B cell (primary cell): ENCODE data around the gene SOCS2. TPM values are rescaled to one million over a fixed set of nuclear protein-coding genes. Genes with fewer than 3 reads are reported as not detected.

Experiments used
- ATAC-seq: fragments of 200-7000 bp; cut with Tn5 transposase; one replicate; pipeline ENCODE4 v1.10.0; 2021; ENCODE audit warnings: low read depth, mild to moderate bottlenecking, moderate number of reproducible peaks, moderate library complexity
- CTCF ChIA-PET: fragments of 350-600 bp; sonication (Branson Sonifier 250); formaldehyde crosslinking; loops from one replicate; lab custom pipeline; 2021; ENCODE audit warnings: antibody characterized with exemption, inconsistent platforms; lab: Charles Lee
- POLR2A ChIA-PET: fragments of 350-600 bp; sonication (Branson Sonifier 250); formaldehyde crosslinking; loops from one replicate; lab custom pipeline; 2021; ENCODE audit warnings: antibody characterized with exemption; lab: Charles Lee
- DNase-seq: peaks from one replicate; pipeline ENCODE4 v3.0.0; 2013
- H2AFZ ChIP-seq: 2 replicates; pipeline ENCODE4 v1.6.1; 2012; ENCODE audit warnings: mild to moderate bottlenecking, low read depth, low read length; ENCODE audit not compliant: insufficient read depth, poor library complexity, severe bottlenecking
- H3K27ac ChIP-seq, 2 donors: 1 replicate in 1 of 2; 2 replicates in 1 of 2; pipeline ENCODE4 v1.5.1; 2012 to 2013; ENCODE audit warnings: low read length in 2 of 2, mild to moderate bottlenecking in 2 of 2, moderate library complexity in 1 of 2
- H3K27me3 ChIP-seq, 4 experiments: fragments of 200-600 bp in 1 of 4; sonication (generic) in 1 of 4; replicated peaks in 1 of 4; 1 replicate in 2 of 4; 2 replicates in 2 of 4; pipeline versions ENCODE4 v1.6.1 to v1.7.0; 2013 to 2016; ENCODE audit warnings: low read length in 3 of 4, mild to moderate bottlenecking in 2 of 4, mixed read lengths in 1 of 4, moderate library complexity in 1 of 4; ENCODE audit not compliant: insufficient read depth in 4 of 4, control insufficient read depth in 3 of 4; ENCODE audit errors: control extremely low read depth in 1 of 4
- H3K36me3 ChIP-seq, 2 experiments: replicated peaks in 1 of 2; 1 replicate in 1 of 2; 2 replicates in 1 of 2; pipeline versions ENCODE4 v1.6.1 to v1.7.1; 2013; ENCODE audit warnings: low read length in 1 of 2; ENCODE audit not compliant: insufficient read depth in 2 of 2, control insufficient read depth in 1 of 2; ENCODE audit errors: control extremely low read depth in 1 of 2, extremely low read depth in 1 of 2
- H3K4me1 ChIP-seq, 2 donors: fragments of 200-600 bp in 1 of 2; sonication (generic) in 1 of 2; 1 replicate in 1 of 2; 2 replicates in 1 of 2; pipeline versions ENCODE4 v1.5.1 to v1.6.1; 2013 to 2017; ENCODE audit warnings: low read length in 2 of 2; ENCODE audit not compliant: control insufficient read depth in 2 of 2, insufficient read depth in 2 of 2
- H3K4me2 ChIP-seq: replicated peaks from 2 replicates; pipeline ENCODE3; 2012; ENCODE audit warnings: mild to moderate bottlenecking, low read depth, low read length; ENCODE audit not compliant: poor library complexity, severe bottlenecking
- H3K4me3 ChIP-seq, 5 experiments: fragments of 200-600 bp in 1 of 5; sonication (generic) in 1 of 5; 1 replicate in 3 of 5; 2 replicates in 2 of 5; pipeline versions ENCODE4 v1.5.1 to v1.7.0; 2011 to 2016; ENCODE audit warnings: low read length in 4 of 5, mild to moderate bottlenecking in 4 of 5, low read depth in 2 of 5, control low read depth in 1 of 5, moderate library complexity in 1 of 5; ENCODE audit not compliant: insufficient read depth in 1 of 5; ENCODE audit errors: control extremely low read depth in 1 of 5, extremely low read depth in 1 of 5
- H3K79me2 ChIP-seq: fragments of 200-600 bp; sonication (generic); one replicate; pipeline ENCODE4 v1.6.0; 2016; ENCODE audit warnings: low read length; ENCODE audit not compliant: control insufficient read depth, insufficient read depth
- H3K9ac ChIP-seq: fragments of 200-600 bp; sonication (generic); 2 replicates; pipeline ENCODE4 v1.6.1; 2017; ENCODE audit warnings: mild to moderate bottlenecking, low read length, moderate library complexity
- H3K9me3 ChIP-seq, 3 donors: one replicate each; pipeline versions ENCODE4 v1.6.1 to v1.7.1; 2013; ENCODE audit warnings: low read length in 2 of 3; ENCODE audit not compliant: control insufficient read depth in 2 of 3, insufficient read depth in 1 of 3; ENCODE audit errors: control extremely low read depth in 1 of 3
- H4K20me1 ChIP-seq: 2 replicates; pipeline ENCODE4 v1.6.0; 2012; ENCODE audit warnings: mild to moderate bottlenecking, low read length; ENCODE audit not compliant: insufficient read depth, control insufficient read depth, poor library complexity, severe bottlenecking
- H3K27ac Mint-ChIP-seq: one replicate; pipeline ENCODE4 v1.8.0; 2021; ENCODE audit warnings: mixed read lengths
- H3K27me3 Mint-ChIP-seq: one replicate; pipeline ENCODE4 v1.8.0; 2021; ENCODE audit warnings: mixed read lengths
- H3K4me1 Mint-ChIP-seq: one replicate; pipeline ENCODE4 v1.8.0; 2021; ENCODE audit warnings: mixed read lengths
- H3K4me3 Mint-ChIP-seq: one replicate; pipeline ENCODE4 v1.8.0; 2021; ENCODE audit warnings: mixed read lengths
- H3K9me3 Mint-ChIP-seq: one replicate; pipeline ENCODE4 v1.8.0; 2022; ENCODE audit warnings: mixed read lengths; ENCODE audit not compliant: insufficient read depth
- EZH2 ChIP-seq: IDR thresholded peaks from 2 replicates; pipeline ENCODE4 v1.6.1; 2012; ENCODE audit warnings: borderline replicate concordance, low read depth, mild to moderate bottlenecking, moderate library complexity, low read length; ENCODE audit not compliant: insufficient read depth, poor library complexity, severe bottlenecking
- WGBS: methylation state at CpG from one replicate; pipeline ENCODE4 v1.1.5; 2013; ENCODE audit warnings: missing lambda C conversion rate; ENCODE audit not compliant: insufficient coverage; 5-methylcytosine and 5-hydroxymethylcytosine counted together
- intact Hi-C: fragments of 100-400 bp; cut with micrococcal nuclease; formaldehyde crosslinking; loops from one replicate; pipeline ENCODE4 v1.10.0; 2022
- polyA plus RNA-seq: library from polyadenylated mRNA; depleted of rRNA; stranded (reverse); fragments of >200 nt; gene quantifications from 2 replicates; pipeline ENCODE4 v1.2.3, GENCODE V29; 2012
- total RNA-seq, 2 donors: library from RNA; stranded (reverse); fragments of 120-200 nt in 1 of 2; gene quantifications; 1 replicate in 1 of 2; 2 replicates in 1 of 2; pipeline versions ENCODE4 v1.2.3 to v1.2.4, GENCODE V29; 2013 to 2022
- TF ChIP-seq, protein P1 (sequence below): fragments of 200-600 bp; IDR thresholded peaks from one replicate; pipeline ENCODE4 v1.8.0; 2022; ENCODE audit warnings: antibody characterized with exemption, mild to moderate bottlenecking

SOCS2 gene
- total and polyA plus RNA-seq, 2 donors (not counting 1 experiment from before 2014, with no cell fraction given) = 1.3 to 1.6 TPM

DNA sequence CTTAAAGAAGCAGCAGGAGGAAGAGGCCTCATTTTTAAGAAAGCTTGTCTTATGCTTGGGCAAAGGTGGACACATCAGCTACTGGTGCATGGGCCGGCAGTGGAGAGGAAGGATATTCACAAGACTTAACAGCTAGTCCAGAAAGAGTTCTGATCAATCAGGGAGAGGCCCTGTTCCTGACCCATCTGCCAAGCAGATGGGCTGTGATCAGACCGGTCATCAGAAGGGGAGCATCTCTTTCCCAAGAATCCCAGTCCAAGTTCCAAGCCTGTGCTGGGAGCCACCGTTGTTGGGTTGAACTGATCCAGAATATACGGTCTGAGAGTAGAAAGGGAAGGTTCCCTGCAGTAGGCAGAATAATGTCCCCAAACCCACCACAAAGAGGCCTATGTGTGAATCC lies 32.7 kb upstream of the SOCS2 start:
- CTCF ChIA-PET = interaction anchor here (1.4 kb wide), 1 partner anchor 562 kb away, joined by 3 read pairs; no protein-coding TSS in a partner anchor
- H3K4me3 Mint-ChIP-seq = no peak overlapping the region
- H3K27ac ChIP-seq = no peak overlapping the region
- POLR2A ChIA-PET = no interaction called here
- no peaks in the 10 kb centered on the region for H3K36me3 ChIP-seq
- H3K9ac ChIP-seq = no peak overlapping the region
- H4K20me1 ChIP-seq = no peaks in the 10 kb centered on the region
- peaks cover 0 to 3% (median 0%) of the 10 kb centered on the region in 4 experiments for H3K27me3 ChIP-seq
- no peaks in the 10 kb centered on the region for H3K9me3 Mint-ChIP-seq
- DNase-seq = no peak
- 83% methylated on average over 1 of the region's 4 CpGs for WGBS
- peaks cover 9% of the 10 kb centered on the region for H3K27me3 Mint-ChIP-seq
- H3K4me1 ChIP-seq = peaks cover 20 to 23% of the 10 kb centered on the region in 2 donors
- H3K27ac Mint-ChIP-seq = no peak overlapping the region
- H2AFZ ChIP-seq = no peak overlapping the region
- ATAC-seq = no peak
- no peak overlapping the region for H3K4me3 ChIP-seq
- H3K9me3 ChIP-seq = no peaks in the 10 kb centered on the region
- no peak overlapping the region for H3K4me2 ChIP-seq
- TF ChIP-seq, protein P1, sequence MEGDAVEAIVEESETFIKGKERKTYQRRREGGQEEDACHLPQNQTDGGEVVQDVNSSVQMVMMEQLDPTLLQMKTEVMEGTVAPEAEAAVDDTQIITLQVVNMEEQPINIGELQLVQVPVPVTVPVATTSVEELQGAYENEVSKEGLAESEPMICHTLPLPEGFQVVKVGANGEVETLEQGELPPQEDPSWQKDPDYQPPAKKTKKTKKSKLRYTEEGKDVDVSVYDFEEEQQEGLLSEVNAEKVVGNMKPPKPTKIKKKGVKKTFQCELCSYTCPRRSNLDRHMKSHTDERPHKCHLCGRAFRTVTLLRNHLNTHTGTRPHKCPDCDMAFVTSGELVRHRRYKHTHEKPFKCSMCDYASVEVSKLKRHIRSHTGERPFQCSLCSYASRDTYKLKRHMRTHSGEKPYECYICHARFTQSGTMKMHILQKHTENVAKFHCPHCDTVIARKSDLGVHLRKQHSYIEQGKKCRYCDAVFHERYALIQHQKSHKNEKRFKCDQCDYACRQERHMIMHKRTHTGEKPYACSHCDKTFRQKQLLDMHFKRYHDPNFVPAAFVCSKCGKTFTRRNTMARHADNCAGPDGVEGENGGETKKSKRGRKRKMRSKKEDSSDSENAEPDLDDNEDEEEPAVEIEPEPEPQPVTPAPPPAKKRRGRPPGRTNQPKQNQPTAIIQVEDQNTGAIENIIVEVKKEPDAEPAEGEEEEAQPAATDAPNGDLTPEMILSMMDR = no peak
- no peak for TF ChIP-seq EZH2
- intact Hi-C loops = no loop called here
- no peaks in the 10 kb centered on the region for H3K79me2 ChIP-seq
- H3K4me1 Mint-ChIP-seq = peaks cover 24% of the 10 kb centered on the region

DNA sequence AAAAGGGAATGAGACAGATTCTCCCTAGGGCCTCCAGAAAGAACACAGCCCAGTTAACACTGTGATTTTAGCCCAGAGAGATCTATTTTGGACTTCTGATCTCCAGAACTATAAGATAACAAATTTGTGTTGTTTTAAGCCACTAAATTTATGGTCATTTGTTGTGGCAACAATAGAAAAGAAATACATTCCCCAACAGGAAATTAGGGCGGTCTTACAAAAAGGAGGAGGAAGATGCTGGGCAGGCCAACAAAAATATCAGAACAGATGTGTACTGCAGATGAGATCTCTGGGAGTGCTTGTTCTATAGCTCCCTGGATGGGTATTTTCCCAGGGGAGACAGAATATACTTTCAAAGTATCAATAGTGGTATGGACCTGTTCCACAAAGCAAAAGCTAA lies 32.0 kb upstream of the SOCS2 start:
- H3K9me3 ChIP-seq = no peaks in the 10 kb centered on the region
- no peak overlapping the region for H3K4me3 ChIP-seq
- DNase-seq = no peak
- no CpG with 5 or more reads among the region's 1 CpG for WGBS
- intact Hi-C loops = no loop called here
- H3K4me1 ChIP-seq = peaks cover 20 to 23% of the 10 kb centered on the region in 2 donors
- H2AFZ ChIP-seq = no peak overlapping the region
- no peak overlapping the region for H3K27ac Mint-ChIP-seq
- ChIA-PET CTCF (interaction anchor here (1.4 kb wide), 1 partner anchor 562 kb away, joined by 3 read pairs; no protein-coding TSS in a partner anchor), POLR2A (no interaction called here)
- ATAC-seq = no peak
- no peaks in the 10 kb centered on the region for H3K79me2 ChIP-seq
- no peak for TF ChIP-seq EZH2
- TF ChIP-seq, protein P1 = no peak
- H4K20me1 ChIP-seq = no peaks in the 10 kb centered on the region
- H3K4me1 Mint-ChIP-seq = peaks cover 22% of the 10 kb centered on the region
- no peak overlapping the region for H3K27ac ChIP-seq
- H3K9ac ChIP-seq = no peak overlapping the region
- no peaks in the 10 kb centered on the region for H3K9me3 Mint-ChIP-seq
- H3K36me3 ChIP-seq = no peaks in the 10 kb centered on the region
- no peak overlapping the region for H3K4me2 ChIP-seq
- H3K27me3 Mint-ChIP-seq = peaks cover 9% of the 10 kb centered on the region
- no peak overlapping the region for H3K4me3 Mint-ChIP-seq
- H3K27me3 ChIP-seq = peaks cover 0 to 3% (median 0%) of the 10 kb centered on the region in 4 experiments
